HEK293T (cell line): ENCODE data around the gene OTUD7B.

Experiments
- CTCF ChIA-PET: fragments of 350-600 bp; formaldehyde crosslinking; extraction: SDS; loops from one replicate; lab custom pipeline; 2021; ENCODE audit warnings: antibody characterized with exemption, inconsistent platforms; lab: Yijun Ruan, JAX
- POLR2A ChIA-PET: fragments of 350-600 bp; formaldehyde crosslinking; extraction: SDS; loops from one replicate; lab custom pipeline; 2020; ENCODE audit warnings: antibody characterized with exemption, inconsistent platforms; lab: Yijun Ruan, JAX
- DNase-seq: peaks from one replicate; pipeline ENCODE4 v3.0.0; 2012; ENCODE audit warnings: mixed read lengths; ENCODE audit errors: extremely low spot score
- ARNT ChIP-seq: fragments of 450-650 bp; IDR thresholded peaks from 2 replicates; pipeline ENCODE4 v1.6.1; 2017; ENCODE audit warnings: mild to moderate bottlenecking
- BHLHE40 ChIP-seq: fragments of 450-650 bp; IDR thresholded peaks from 2 replicates; pipeline ENCODE4 v1.6.1; 2016; ENCODE audit warnings: mild to moderate bottlenecking, moderate library complexity, borderline replicate concordance
- CTBP1 ChIP-seq: fragments of 450-650 bp; IDR thresholded peaks from 2 replicates; pipeline ENCODE4 v1.6.1; 2016; ENCODE audit warnings: borderline replicate concordance
- ELF4 ChIP-seq: fragments of 450-650 bp; IDR thresholded peaks from 2 replicates; pipeline ENCODE4 v1.6.1; 2017; ENCODE audit warnings: antibody characterized with exemption
- FOXA1 ChIP-seq: fragments of 450-650 bp; IDR thresholded peaks from 2 replicates; pipeline ENCODE4 v1.6.1; 2016; ENCODE audit warnings: mild to moderate bottlenecking
- FOXK2 ChIP-seq: fragments of 450-650 bp; IDR thresholded peaks from 2 replicates; pipeline ENCODE4 v1.6.1; 2016; ENCODE audit warnings: mild to moderate bottlenecking
- FOXM1 ChIP-seq: fragments of 450-650 bp; IDR thresholded peaks from 2 replicates; pipeline ENCODE4 v1.6.1; 2017; ENCODE audit warnings: mild to moderate bottlenecking, borderline replicate concordance
- HDGF ChIP-seq: fragments of 450-650 bp; IDR thresholded peaks from 2 replicates; pipeline ENCODE4 v1.6.1; 2017; ENCODE audit warnings: antibody characterized with exemption, borderline replicate concordance
- L3MBTL2 ChIP-seq: fragments of 450-650 bp; conservative IDR thresholded peaks from 2 replicates; pipeline ENCODE4 v1.6.1; 2016; ENCODE audit warnings: mild to moderate bottlenecking
- LEF1 ChIP-seq: fragments of 450-650 bp; IDR thresholded peaks from 2 replicates; pipeline ENCODE4 v1.6.1; 2017; ENCODE audit warnings: mild to moderate bottlenecking, borderline replicate concordance
- NFRKB ChIP-seq: fragments of 450-650 bp; IDR thresholded peaks from 2 replicates; pipeline ENCODE4 v1.6.1; 2016; ENCODE audit warnings: mild to moderate bottlenecking, moderate library complexity
- SP1 ChIP-seq: fragments of 450-650 bp; IDR thresholded peaks from 2 replicates; pipeline ENCODE4 v1.6.1; 2017
- SUZ12 ChIP-seq: fragments of 450-650 bp; IDR thresholded peaks from 2 replicates; pipeline ENCODE4 v1.6.1; 2016; ENCODE audit warnings: mild to moderate bottlenecking
- TARDBP ChIP-seq: fragments of 450-650 bp; IDR thresholded peaks from 2 replicates; pipeline ENCODE4 v1.6.1; 2016
- ZNF384 ChIP-seq: fragments of 450-650 bp; IDR thresholded peaks from 2 replicates; pipeline ENCODE4 v1.6.1; 2016
- TF ChIP-seq, protein P1 (sequence below): fragments of 450-650 bp; IDR thresholded peaks from 2 replicates; pipeline ENCODE4 v1.6.1; 2016

OTUD7B gene

DNA sequence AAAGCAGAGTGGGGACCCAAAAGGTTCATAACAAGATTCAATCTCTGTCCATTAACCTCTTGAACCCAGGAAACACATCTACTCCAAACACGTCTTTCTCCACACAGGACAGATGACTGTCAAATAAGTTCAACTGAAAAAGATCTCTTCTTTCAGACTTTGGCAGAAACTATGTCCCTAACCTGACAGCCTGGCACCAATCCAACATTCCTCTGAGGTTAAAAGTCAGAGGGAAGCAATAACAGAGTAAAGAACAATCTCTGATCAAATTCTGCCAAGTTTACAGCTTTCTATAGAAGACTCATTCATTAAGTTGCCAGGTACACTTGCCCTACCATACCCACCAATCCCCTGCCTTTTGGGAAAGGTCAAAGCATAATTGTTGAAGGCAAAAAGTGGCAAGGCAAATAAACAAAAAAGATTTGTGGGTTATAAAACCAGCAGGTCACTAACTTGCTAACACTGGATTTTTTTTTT is 31.9 kb downstream of the OTUD7B start:
- ChIA-PET CTCF (interaction anchor here (0.6 kb wide), 1 partner anchor 47 kb away, joined by 6 read pairs; no protein-coding TSS in a partner anchor), POLR2A (interaction anchor here (1.2 kb wide), 1 partner anchor 91 kb away, joined by 3 read pairs; a partner anchor contains a TSS)
- DNase-seq: peak; percentile 34
- TF ChIP-seq ZNF384 (peak; percentile 92), LEF1 (no peak)
- TF ChIP-seq, protein P1, sequence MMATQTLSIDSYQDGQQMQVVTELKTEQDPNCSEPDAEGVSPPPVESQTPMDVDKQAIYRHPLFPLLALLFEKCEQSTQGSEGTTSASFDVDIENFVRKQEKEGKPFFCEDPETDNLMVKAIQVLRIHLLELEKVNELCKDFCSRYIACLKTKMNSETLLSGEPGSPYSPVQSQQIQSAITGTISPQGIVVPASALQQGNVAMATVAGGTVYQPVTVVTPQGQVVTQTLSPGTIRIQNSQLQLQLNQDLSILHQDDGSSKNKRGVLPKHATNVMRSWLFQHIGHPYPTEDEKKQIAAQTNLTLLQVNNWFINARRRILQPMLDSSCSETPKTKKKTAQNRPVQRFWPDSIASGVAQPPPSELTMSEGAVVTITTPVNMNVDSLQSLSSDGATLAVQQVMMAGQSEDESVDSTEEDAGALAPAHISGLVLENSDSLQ: peak; percentile 80

DNA sequence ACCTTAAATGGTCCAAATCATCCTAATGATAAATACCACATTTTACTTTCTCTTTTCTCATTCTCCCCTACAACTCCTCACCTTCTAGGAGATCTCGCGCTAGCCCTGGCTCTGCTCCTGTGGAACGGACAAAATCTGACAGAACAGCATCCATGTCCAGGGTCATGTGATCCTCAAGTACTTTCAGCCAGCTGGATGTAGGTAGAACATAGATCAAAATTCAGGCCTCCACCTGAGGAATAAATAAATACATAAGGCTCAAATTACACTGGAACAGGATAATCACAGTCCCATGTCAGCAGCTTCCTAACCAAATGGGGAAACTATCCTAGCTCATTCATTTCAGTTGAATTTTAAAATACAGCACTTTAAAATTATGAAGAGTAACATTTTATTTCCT is 33.2 kb downstream of the OTUD7B start:
- no peak for DNase-seq
- CTCF ChIA-PET: no interaction called here

DNA sequence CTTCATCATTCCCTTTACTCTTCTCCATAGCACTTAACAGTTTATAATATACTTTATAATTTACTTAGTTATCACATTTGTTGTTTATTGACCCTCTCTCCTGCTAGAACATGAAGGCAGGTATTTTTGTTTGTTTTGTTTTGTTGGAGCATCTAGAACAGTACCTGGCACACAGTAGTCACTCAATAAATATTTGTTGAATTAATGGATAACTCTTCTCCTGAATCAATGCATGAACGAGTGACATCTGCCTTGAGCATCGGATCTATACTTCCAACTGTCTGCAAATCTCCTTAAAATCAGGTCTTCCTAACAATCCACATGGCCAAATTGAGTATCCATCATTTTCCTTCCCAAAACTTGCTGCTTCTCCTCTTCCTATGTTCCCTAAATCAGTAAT is 38.0 kb downstream of the OTUD7B start:
- ChIA-PET POLR2A (interaction anchor here (0.9 kb wide), 1 partner anchor 37 kb away, joined by 3 read pairs; no protein-coding TSS in a partner anchor), CTCF (interaction anchor here (1.2 kb wide), 1 partner anchor 214 kb away, joined by 3 read pairs; no protein-coding TSS in a partner anchor)
- TF ChIP-seq TARDBP (no peak), ELF4 (no peak), HDGF (no peak), CTBP1 (no peak), LEF1 (no peak), ZNF384 (no peak), ARNT (no peak), SUZ12 (no peak), BHLHE40 (no peak), L3MBTL2 (no peak), NFRKB (no peak), FOXK2 (no peak), SP1 (no peak), FOXA1 (no peak), FOXM1 (no peak)
- TF ChIP-seq, protein P1: no peak
- DNase-seq: no peak

More for the DNA sequence above, 33.2 kb downstream of the OTUD7B start:
- POLR2A ChIA-PET: no interaction called here
- TF ChIP-seq, protein P1: 0 out of 2 replicates have a peak, but pooled peaks have one; percentile 5
- no peak for TF ChIP-seq FOXK2
- no peak for TF ChIP-seq L3MBTL2
- TF ChIP-seq CTBP1: no peak
- TF ChIP-seq HDGF: no peak
- no peak for TF ChIP-seq NFRKB
- no peak for TF ChIP-seq ARNT

DNA sequence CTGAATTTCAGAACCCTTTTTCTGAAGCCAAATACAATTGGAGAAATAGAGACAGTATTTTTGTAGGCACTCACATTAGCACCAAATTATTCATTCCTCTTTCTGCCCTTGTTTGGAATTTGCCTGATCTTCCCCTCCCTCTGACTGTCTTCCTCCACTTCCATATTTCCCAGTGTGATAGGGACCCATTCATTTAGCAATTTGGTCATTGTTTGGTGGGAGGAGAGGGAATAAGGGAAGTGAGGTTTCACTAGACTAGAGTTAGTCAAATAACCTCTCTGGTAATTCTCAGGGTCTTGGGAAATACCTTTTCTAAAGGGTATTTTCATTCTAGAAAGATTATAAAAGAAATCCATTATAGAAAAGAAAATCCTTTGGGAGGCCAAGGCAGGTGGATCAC is 42.9 kb downstream of the OTUD7B start:
- TF ChIP-seq, protein P1: no peak
- TF ChIP-seq L3MBTL2: no peak
- TF ChIP-seq FOXK2: no peak
- no peak for TF ChIP-seq CTBP1
- TF ChIP-seq ELF4: no peak
- TF ChIP-seq FOXA1: no peak
- no peak for TF ChIP-seq SP1
- no peak for TF ChIP-seq TARDBP
- no peak for TF ChIP-seq FOXM1
- no peak for TF ChIP-seq LEF1
- CTCF ChIA-PET: no interaction called here
- POLR2A ChIA-PET: no interaction called here
- DNase-seq: no peak

DNA sequence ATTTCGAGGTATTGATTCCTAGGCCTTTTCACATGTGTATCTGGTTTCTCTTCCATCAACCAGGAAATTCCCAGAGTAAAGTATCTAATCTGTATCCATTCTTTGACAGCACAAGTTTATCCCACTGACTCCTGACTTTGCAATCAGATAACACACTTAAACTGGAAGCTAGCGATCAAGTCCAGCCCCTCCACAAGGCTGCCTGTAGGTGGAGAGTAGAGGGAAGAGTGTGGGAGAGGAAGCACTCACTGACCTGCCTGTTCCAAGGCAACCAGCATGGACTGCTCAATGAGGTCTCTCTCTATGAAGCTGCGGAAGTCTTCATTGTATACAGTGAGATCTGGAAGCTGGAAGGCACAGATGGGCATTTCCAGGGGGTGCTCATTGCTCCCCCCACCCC is 43.5 kb downstream of the OTUD7B start:
- CTCF ChIA-PET: no interaction called here
- no peak for DNase-seq
- POLR2A ChIA-PET: interaction anchor here (0.6 kb wide), 1 partner anchor 100 kb away, joined by 3 read pairs; no protein-coding TSS in a partner anchor
- TF ChIP-seq LEF1 (no peak), SP1 (no peak), ARNT (no peak), SUZ12 (no peak), TARDBP (no peak), HDGF (no peak), L3MBTL2 (no peak), ELF4 (no peak), CTBP1 (no peak), NFRKB (no peak), ZNF384 (no peak), FOXK2 (no peak), FOXM1 (no peak)
- TF ChIP-seq, protein P1: no peak
